Gastrocnemius medialis (tissue), 4 donors: ENCODE data around the gene CNST. TPM values are rescaled to one million over a fixed set of nuclear protein-coding genes. Genes with fewer than 3 reads are reported as not detected.
"Not testable (repeated sequence)": the region's sequence is repeated elsewhere in the genome, so short reads cannot be mapped to it uniquely, and the experiment has no call there.

ENCODE experiments used
- ATAC-seq, 2 donors: fragments of 150-250 bp; one replicate each; pipeline ENCODE4 v1.9.1; 2016
- DNase-seq, 2 donors: peaks; one replicate each; pipeline ENCODE4 v3.0.0-alpha.2; 2019
- H3K27ac ChIP-seq, 4 donors: fragments of 200-600 bp; sonication (generic); 1 replicate in 1 of 4; 2 replicates in 3 of 4; pipeline ENCODE4 v1.5.1; 2016 to 2018; ENCODE audit warnings: mild to moderate bottlenecking in 2 of 4, moderate library complexity in 1 of 4
- H3K27me3 ChIP-seq, 3 donors: fragments of 200-600 bp; sonication (generic) in 2 of 3; 1 replicate in 1 of 3; 2 replicates in 2 of 3; pipeline versions ENCODE4 v1.5.1 to v1.6.0; 2016 to 2019; ENCODE audit warnings: mild to moderate bottlenecking in 1 of 3, moderate library complexity in 1 of 3
- H3K36me3 ChIP-seq, 2 donors: fragments of 200-600 bp; sonication (generic) in 1 of 2; one replicate each; pipeline ENCODE4 v1.5.1; 2017 to 2018
- H3K4me1 ChIP-seq, 2 donors: fragments of 200-600 bp; sonication (generic) in 1 of 2; one replicate each; pipeline ENCODE4 v1.5.1; 2016 to 2017; ENCODE audit warnings: mild to moderate bottlenecking in 2 of 2
- H3K4me3 ChIP-seq, 4 donors: fragments of 200-600 bp; sonication (generic) in 3 of 4; 1 replicate in 1 of 4; 2 replicates in 3 of 4; pipeline ENCODE4 v1.5.1; 2016 to 2019; ENCODE audit warnings: mild to moderate bottlenecking in 2 of 4
- H3K9me3 ChIP-seq, 3 donors: fragments of 200-600 bp; sonication (generic) in 2 of 3; 1 replicate in 1 of 3; 2 replicates in 2 of 3; pipeline ENCODE4 v1.5.1; 2016 to 2019
- CTCF ChIP-seq, 5 experiments: fragments of 450-650 bp in 3 of 5; fragments of 200-600 bp in 2 of 5; sonication (generic) in 2 of 5; IDR thresholded peaks in 4 of 5; conservative IDR thresholded peaks in 1 of 5; 1 replicate in 4 of 5; 2 replicates in 1 of 5; pipeline ENCODE4 v1.5.1; 2016 to 2019; ENCODE audit warnings: antibody characterized with exemption in 5 of 5, mild to moderate bottlenecking in 3 of 5, moderate library complexity in 3 of 5
- POLR2A ChIP-seq, 2 donors: fragments of 450-650 bp; IDR thresholded peaks; one replicate each; pipeline ENCODE4 v1.6.1; 2017; ENCODE audit warnings: antibody characterized with exemption in 2 of 2, mild to moderate bottlenecking in 2 of 2, moderate library complexity in 2 of 2
- in situ Hi-C, 4 donors: fragments of 200-750 bp; cut with MboI; loops; one replicate each; pipeline versions ENCODE4 v1.15.0 to v1.8.0; 2017; ENCODE audit warnings: low sequenced_read_pairs in 4 of 4
- intact Hi-C: fragments of 100-400 bp; cut with DNase I; formaldehyde crosslinking; loops from one replicate; pipeline ENCODE4 v1.15.1; 2023; ENCODE audit warnings: low total_unique reads
- total RNA-seq, 4 donors: library from RNA; depleted of rRNA; stranded (reverse); fragments of >200 nt; gene quantifications; one replicate each; pipeline versions ENCODE4 v1.1.0 to v1.2.3, GENCODE V29; 2016

The CNST gene
- total RNA-seq, 4 donors from 2014 or later = 62.7 to 105 (median 81.5) TPM

GRCh38 chr1:246569248-246570238 is 3.3 kb downstream of the CNST start:
- DNase-seq = no peak

GRCh38 chr1:246571309-246571708 is 5.1 kb downstream of the CNST start:
- intact Hi-C loops, H3K9me3 ChIP-seq, H3K36me3 ChIP-seq, ATAC-seq, H3K27me3 ChIP-seq, DNase-seq: not testable (repeated sequence)
- in situ Hi-C loops = loop anchor here in 2 of 4 donors (5.0 to 10.0 kb wide), 2 partner anchors 53 to 126 kb away; no protein-coding TSS in a partner anchor
- Histone ChIP-seq H3K27ac (peak overlapping the region; percentile 90 to 99 (median 96)), H3K4me3 (peak overlapping the region in 1 of 4 donors; percentile 25), H3K4me1 (peaks cover 56 to 62% of the 10 kb centered on the region in 2 donors)
- TF ChIP-seq POLR2A (IDR thresholded peaks at IDR 0.05) = peak in 1 of 2 donors; percentile 18

More at GRCh38 chr1:246569248-246570238, 3.3 kb downstream of the CNST start:
- no peaks in the 10 kb centered on the region for H3K9me3 ChIP-seq
- in situ Hi-C loops (loop anchor here in 3 of 4 donors (5.0 to 10.0 kb wide), 3 partner anchors 55 to 128 kb away; no protein-coding TSS in a partner anchor), intact Hi-C loops (loop anchor here (5.0 to 10.0 kb wide), 6 partner anchors 73 to 1735 kb away; partner anchors contain the start of genes AHCTF1, COX20 and ZNF669)
- no peaks in the 10 kb centered on the region for H3K27me3 ChIP-seq
- H3K4me1 ChIP-seq = peaks cover 63 to 70% of the 10 kb centered on the region in 2 donors
- TF ChIP-seq CTCF (IDR thresholded peaks at IDR 0.05 in 4 of 5, conservative IDR thresholded peaks at IDR 0.05 in 1 of 5) = no peak
- TF ChIP-seq POLR2A (IDR thresholded peaks at IDR 0.05) = peak in 1 of 2 donors; percentile 45
- ATAC-seq = no peak
- peak overlapping the region in 3 of 4 donors; percentile 2 to 25 (median 9) for H3K4me3 ChIP-seq
- H3K27ac ChIP-seq = peak overlapping the region; percentile 90 to 99 (median 96)
- H3K36me3 ChIP-seq = peaks cover 0 to under 1% of the 10 kb centered on the region in 2 donors

GRCh38 chr1:246571953-246572352 is 5.7 kb downstream of the CNST start:
- Histone ChIP-seq H3K27ac (peak overlapping the region; percentile 90 to 99 (median 96)), H3K27me3 (no peaks in the 10 kb centered on the region), H3K9me3 (no peaks in the 10 kb centered on the region), H3K4me3 (peak overlapping the region in 1 of 4 donors; percentile 25), H3K4me1 (peaks cover 56 to 66% of the 10 kb centered on the region in 2 donors), H3K36me3 (no peaks in the 10 kb centered on the region)
- DNase-seq = no peak
- intact Hi-C loops = no loop called here
- in situ Hi-C loops = loop anchor here in 2 of 4 donors (5.0 to 10.0 kb wide), 2 partner anchors 53 to 125 kb away; no protein-coding TSS in a partner anchor
- no peak for ATAC-seq
- no peak for TF ChIP-seq POLR2A (IDR thresholded peaks at IDR 0.05)
- TF ChIP-seq CTCF (IDR thresholded peaks at IDR 0.05 in 4 of 5, conservative IDR thresholded peaks at IDR 0.05 in 1 of 5) = no peak

- in situ Hi-C loops = loop anchor here in 2 of 4 donors (5.0 to 10.0 kb wide), 2 partner anchors 52 to 125 kb away; no protein-coding TSS in a partner anchor
Measured at GRCh38 chr1:246572785-246573184, 6.5 kb downstream of the CNST start.

More at GRCh38 chr1:246572785-246573184, 6.5 kb downstream of the CNST start:
- DNase-seq = no peak
- H3K4me3 ChIP-seq = peak overlapping the region in 2 of 4 donors; percentile 9 to 19
- peaks cover 63 to 70% of the 10 kb centered on the region in 2 donors for H3K4me1 ChIP-seq
- intact Hi-C loops = no loop called here
- H3K27me3 ChIP-seq = no peaks in the 10 kb centered on the region
- no peaks in the 10 kb centered on the region for H3K36me3 ChIP-seq
- no peaks in the 10 kb centered on the region for H3K9me3 ChIP-seq
- H3K27ac ChIP-seq = peak overlapping the region; percentile 90 to 99 (median 96)
- TF ChIP-seq CTCF (IDR thresholded peaks at IDR 0.05 in 4 of 5, conservative IDR thresholded peaks at IDR 0.05 in 1 of 5) = no peak
- no peak for ATAC-seq
